CD4-positive, alpha-beta T cell treated with Interleukin-6 at 100 ng/mL for 8 hours (primary cell): ENCODE data around the gene COL4A2.

ENCODE experiments used
- DNase-seq: peaks from one replicate; pipeline ENCODE4 v3.0.0-alpha.2; 2020; ENCODE audit warnings: mixed read lengths, low spot score

The COL4A2 gene

GRCh38 chr13:110272227-110272626 lies 34.9 kb upstream of the COL4A2 start:
- no peak for DNase-seq

DNA sequence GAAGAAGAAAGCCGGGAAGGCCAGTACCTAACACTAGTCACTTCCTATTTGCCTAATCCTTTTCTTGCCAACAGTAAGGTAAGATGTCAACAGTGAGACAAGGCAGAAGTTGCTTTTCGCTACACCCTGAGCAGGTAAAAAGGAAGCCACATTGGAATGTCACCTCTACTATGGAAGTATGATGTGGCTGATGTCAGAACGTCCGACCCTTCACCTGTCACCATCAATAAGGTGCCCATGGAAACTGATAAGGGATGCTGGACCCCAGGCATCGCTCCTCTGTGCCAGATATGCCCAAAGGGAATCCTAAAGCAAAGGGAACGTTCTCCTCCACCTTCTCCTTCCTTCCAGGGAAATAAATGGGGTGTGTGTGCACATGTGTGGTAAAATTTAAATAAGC lies 34.4 kb upstream of the COL4A2 start:
- no peak for DNase-seq

DNA sequence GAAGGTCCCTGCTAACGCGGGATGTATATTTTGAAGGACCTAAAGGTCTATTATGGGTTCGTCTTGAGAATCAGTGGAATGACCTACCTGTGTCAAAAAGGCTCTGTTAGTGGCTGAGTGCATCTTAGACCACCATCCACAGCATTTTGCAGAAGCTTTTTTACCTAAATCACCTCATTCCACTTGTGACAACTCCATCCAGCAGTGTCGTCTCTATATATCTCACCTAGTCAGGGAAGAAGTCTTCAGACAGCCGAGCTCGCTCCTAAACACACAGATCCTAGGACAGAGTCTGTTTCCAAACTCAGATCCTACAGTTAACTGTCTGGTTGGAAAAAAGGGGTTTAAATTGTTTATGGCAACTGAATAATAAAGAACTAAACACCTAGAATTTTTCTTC lies 33.8 kb upstream of the COL4A2 start:
- no peak for DNase-seq

DNA sequence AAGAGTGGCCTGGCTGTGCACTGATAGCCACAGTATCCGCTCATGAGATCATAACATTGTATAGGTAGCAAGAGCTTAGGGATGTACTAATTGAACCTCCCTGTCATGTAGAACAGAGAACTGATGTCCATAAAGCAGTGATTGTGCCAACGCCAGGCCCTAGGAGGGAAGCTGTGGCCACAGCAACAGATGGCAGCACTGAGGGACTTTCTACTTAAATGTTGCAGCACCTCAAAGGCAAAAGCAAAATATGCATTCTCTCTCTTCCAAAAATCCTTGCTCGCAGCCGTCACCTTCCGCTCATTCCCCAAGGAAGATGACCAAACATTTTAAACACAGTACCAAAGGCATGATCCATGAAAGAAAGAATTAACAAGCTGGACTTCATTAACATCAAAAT lies 32.4 kb upstream of the COL4A2 start:
- no peak for DNase-seq

- no peak for DNase-seq
Observed at GRCh38 chr13:110275931-110276552, 31.0 kb upstream of the COL4A2 start.

- DNase-seq = no peak
Observed at GRCh38 chr13:110276553-110276950, 30.5 kb upstream of the COL4A2 start.

GRCh38 chr13:110277357-110277975 lies 29.6 kb upstream of the COL4A2 start:
- DNase-seq = no peak

DNA sequence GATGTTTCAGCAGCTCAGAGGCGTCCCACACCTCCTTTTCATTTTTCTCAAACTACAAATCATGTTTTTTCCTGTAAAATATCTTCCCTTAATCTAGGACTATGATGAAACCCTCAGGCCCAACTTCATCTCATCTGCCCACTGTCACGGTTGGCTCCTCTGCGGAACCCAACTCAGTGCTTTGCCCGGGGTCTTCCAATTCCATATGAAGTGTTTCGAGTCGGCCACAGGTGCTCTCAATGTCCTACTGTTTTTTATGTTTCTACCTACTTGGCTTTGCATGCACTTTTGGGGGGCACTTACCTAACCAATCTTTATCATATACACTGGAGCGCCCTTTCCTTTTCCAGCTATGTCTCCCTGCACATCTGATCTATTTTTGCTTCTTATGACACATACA lies 28.2 kb upstream of the COL4A2 start:
- DNase-seq = no peak

- DNase-seq = no peak
Observed at GRCh38 chr13:110279684-110280083, 27.4 kb upstream of the COL4A2 start.

DNA sequence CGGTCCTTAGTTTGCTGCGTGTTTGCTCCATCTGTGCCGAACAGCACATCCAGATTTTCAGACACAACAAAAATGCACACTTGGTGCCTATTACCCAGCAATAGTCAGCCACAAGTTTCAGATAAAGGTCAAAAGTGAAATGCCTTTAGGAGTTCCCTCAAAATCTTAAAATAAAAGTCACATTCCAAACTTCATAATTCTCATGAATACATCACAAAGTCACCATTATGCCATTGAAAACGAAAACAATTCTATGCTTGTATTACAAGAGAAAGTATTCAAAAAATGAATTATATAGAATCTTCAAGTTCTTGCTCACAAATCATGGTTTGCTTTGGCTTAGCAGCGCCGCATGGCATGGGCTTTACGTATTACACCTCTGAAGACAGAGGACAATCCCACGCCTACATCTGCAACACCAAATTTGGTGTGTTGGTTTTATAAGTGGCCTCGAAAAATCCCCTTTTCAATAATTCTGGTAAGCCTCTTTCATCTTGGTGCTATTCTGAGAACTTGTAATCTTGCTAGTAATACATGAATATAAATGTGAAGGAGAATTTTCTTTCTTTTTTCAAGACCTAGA lies 26.8 kb upstream of the COL4A2 start:
- no peak for DNase-seq

DNA sequence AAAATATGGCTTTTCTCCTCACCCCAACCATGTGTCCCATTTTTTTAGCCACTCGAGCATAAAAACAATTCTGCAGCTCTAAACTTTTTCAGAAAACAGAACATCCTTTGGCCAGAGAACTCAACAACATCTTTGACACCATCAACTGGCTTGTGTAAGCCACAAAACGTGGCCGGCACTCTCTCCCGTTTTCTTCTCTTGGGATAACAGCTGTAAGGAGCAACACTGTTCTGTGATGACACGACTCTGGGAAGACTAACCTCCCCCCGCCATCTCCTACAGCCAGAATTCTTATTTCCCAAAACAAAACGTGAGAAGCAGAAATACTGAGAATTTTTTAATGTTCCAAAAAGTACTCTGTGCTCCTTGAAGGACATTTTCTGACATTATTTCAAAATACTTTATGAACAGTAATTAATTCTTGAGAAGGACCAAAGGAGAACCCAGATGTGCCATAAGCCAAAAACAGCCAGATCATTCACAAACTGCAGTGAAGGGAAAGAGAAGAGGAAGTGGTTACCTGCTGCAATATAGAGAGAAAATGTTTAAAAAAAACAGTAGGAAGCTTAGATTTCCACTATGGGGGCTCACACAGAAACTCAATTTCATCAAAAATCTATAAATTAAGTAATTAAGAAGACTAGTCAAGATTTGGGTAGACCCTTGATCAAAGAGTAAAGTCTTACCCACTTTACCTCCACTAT lies 25.9 kb upstream of the COL4A2 start:
- no peak for DNase-seq

GRCh38 chr13:110281736-110282135 lies 25.3 kb upstream of the COL4A2 start:
- DNase-seq = no peak

DNA sequence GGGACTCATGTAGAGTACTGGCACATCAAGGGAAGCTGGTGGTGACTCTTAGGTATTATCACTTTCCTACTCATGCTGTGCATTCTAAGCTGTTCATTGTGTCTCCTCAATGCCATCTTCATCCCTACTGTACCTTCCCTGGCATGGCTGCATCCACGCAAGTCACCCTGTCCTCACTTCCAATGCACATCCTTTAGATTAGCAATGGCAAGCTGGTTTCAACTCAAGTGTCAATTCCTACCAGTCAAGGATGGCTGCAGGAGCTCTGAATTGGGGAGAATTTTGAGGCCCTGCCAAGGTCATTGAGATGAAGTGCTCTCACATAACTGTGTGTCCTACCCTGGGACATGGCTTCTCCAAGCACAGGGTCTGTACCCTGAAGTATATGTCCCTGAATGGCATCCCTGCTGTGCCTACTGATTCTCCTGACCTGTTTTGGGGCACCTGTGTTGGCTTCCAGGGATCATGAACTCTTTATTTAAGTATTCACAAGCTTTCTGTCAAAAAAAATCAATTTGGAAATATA lies 24.7 kb upstream of the COL4A2 start:
- DNase-seq = no peak

- no peak for DNase-seq
Observed at GRCh38 chr13:110283736-110284517, 23.2 kb upstream of the COL4A2 start.

DNA sequence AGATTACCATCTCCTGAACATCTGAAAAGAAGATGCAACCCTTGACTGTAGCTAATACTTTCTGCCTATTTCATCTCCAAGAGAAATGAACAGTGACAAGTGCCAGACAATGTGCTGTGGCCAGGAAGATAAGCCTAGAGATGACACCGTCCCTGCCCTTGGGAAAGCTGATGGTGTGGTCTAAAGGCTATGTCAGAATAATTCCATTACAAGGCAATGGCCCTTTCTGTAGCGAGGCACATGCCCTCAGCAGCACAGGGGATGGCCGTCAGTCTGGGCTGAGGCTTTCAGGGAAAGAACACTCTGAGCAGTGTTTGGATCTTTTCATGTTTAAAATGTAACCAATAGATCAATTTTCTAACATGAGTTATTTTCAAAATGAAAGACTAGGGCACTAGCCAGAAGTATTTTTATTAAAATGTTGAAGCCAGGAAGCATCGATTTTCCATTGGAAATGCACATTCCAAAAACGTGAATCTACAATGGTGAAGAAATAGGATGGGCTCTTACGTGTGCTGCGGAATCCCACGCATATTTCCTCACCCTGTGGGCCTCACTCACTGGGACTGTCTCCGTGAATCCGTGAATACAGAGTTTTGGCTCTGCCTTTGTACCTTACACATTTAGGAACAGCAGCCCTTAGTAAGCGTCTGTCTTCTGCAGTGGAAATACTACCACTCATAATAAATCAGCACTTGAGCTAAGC lies 22.2 kb upstream of the COL4A2 start:
- DNase-seq = no peak

GRCh38 chr13:110285991-110286832 lies 20.9 kb upstream of the COL4A2 start:
- DNase-seq = no peak

DNA sequence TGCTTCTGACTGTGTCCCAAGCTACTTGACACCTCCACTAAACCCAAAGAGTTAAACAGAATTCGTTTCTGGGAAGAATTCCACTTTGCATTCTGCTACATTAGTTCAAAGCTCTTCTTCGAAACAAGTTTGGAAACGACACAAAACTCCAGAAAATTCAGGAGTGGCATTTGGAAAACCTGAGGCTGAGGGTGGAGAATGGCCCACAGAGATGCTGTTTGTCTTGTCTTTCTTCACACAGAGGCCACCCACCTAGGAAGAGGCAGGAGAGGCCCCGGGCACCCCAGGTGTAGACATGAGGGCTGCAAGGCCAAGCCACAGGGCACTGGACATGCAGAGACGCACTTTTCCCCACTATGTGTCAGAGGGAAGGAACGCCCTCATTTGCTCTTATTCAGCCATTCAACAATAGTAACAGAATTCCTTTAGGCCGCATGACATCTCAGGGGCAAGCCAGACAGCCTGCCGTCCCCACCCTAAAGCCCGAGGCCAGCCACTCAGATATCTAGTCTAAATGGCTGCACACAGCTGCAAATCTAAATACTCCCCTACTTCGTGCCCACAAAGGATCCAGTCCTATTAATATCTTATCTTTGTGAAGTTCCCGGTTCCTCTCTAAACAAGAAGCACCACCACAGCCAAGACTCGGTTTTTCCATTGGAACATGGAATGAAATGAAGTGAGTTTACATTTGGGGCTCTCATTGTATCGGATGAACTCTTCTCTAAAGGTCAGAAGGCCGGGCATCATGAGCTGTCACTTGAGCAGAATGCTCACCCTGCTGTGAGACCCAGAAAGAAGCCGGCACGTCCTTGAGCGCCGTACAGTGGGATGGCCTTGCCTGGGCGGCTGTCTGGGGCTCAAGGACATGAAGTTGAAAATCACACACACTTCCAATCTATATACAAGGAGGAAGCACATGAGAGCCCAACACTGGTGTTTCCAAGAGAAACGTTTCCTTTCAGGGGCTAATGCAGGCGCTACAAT lies 20.0 kb upstream of the COL4A2 start:
- no peak for DNase-seq

DNA sequence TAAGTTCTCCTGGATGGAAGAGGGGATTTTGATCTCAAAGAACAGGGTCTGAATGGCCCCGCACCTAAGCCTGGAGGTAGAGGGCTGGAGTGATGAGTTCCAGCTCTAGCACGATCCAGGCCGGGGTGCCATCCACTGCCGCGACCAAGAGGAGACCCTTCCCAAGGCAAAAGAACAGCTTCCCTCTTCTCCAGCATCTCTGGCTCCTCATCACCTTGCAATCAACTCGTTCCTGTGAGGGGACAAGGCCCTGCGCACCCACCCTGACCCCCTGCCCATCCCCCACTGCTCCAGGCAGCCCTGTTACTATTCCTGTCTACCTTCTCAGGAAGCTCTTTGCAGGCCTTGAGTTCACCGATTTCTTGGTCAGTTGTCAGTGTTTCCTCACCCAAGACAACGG lies 17.9 kb upstream of the COL4A2 start:
- no peak for DNase-seq

DNA sequence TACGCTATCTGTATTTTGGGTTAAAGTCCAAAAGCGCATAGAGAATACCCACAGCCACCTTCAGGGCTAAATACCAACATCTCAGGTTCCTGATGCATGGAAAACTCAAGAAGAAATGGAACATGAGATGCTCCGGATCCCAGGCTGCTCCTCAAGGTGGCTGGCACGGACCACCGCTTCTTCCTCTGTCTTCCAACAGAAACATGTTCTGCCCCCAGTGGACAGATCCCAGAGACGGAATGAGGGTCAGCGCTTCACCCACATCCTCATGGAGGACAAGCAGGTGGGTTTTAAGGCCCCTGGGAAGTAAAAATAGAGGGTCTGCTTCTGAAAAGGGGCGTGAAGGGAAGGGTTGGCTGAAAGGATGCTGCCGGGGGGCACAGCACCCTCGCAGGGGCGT lies 17.4 kb upstream of the COL4A2 start:
- no peak for DNase-seq
